Measurements from ENCODE around the gene CLDN19. TPM values are rescaled to one million over a fixed set of nuclear protein-coding genes. Genes with fewer than 3 reads are reported as not detected.
A peak's percentile ranks its signal among the peaks of the same experiment; 100 is the strongest.

CLDN19 gene
- total and polyA plus RNA-seq, 2 donors from 2014 or later: 23.2 to 42.5 TPM

GRCh38 chr1:42684139-42684538 lies 55.9 kb downstream of the CLDN19 start:
- no peaks in the 10 kb centered on the region for H3K9me3 ChIP-seq (ENCODE audit: control insufficient read depth in 2 of 3, insufficient read depth in 1 of 3, low read length in 3 of 3)
- intact Hi-C loops (cut with DNase I): no loop called here
- peaks cover 0 to 21% (median 20%) of the 10 kb centered on the region in 3 donors for H3K4me1 ChIP-seq (ENCODE audit: control insufficient read depth in 2 of 3, insufficient read depth in 2 of 3, low read depth in 1 of 3, low read length in 3 of 3)
- H3K36me3 ChIP-seq (ENCODE audit: control insufficient read depth in 2 of 3, insufficient read depth in 3 of 3, low read length in 3 of 3): peaks cover 0 to 2% (median 0%) of the 10 kb centered on the region in 3 donors
- no peaks in the 10 kb centered on the region for H3K27me3 ChIP-seq (ENCODE audit: control insufficient read depth, insufficient read depth, low read length)
- TF ChIP-seq, protein P1, sequence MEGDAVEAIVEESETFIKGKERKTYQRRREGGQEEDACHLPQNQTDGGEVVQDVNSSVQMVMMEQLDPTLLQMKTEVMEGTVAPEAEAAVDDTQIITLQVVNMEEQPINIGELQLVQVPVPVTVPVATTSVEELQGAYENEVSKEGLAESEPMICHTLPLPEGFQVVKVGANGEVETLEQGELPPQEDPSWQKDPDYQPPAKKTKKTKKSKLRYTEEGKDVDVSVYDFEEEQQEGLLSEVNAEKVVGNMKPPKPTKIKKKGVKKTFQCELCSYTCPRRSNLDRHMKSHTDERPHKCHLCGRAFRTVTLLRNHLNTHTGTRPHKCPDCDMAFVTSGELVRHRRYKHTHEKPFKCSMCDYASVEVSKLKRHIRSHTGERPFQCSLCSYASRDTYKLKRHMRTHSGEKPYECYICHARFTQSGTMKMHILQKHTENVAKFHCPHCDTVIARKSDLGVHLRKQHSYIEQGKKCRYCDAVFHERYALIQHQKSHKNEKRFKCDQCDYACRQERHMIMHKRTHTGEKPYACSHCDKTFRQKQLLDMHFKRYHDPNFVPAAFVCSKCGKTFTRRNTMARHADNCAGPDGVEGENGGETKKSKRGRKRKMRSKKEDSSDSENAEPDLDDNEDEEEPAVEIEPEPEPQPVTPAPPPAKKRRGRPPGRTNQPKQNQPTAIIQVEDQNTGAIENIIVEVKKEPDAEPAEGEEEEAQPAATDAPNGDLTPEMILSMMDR (IDR thresholded peaks at IDR 0.05; ENCODE audit: borderline replicate concordance, extremely low read depth, insufficient read depth): no peak
- FAIRE-seq: no peak
- peak overlapping the region in 2 of 3 donors; percentile 63 to 65 for H3K4me3 ChIP-seq (ENCODE audit: low read length in 3 of 3)
- H3K27ac ChIP-seq (ENCODE audit: low read depth in 2 of 2, low read length in 2 of 2): no peak overlapping the region
- H3K9ac ChIP-seq (ENCODE audit: low read length in 3 of 3): peak overlapping the region in 1 of 3 donors; percentile 10
- no peak for DNase-seq

Other genes with a start within 250 kb of the CLDN19 start
- 25.6 TPM for gene PPIH, start 81.8 kb downstream of the CLDN19 start, total RNA-seq
- 40.7 TPM for gene PPIH, start 81.8 kb downstream of the CLDN19 start, polyA plus RNA-seq (ENCODE audit: insufficient read depth, low read depth, low replicate concordance)
- 395 TPM for gene YBX1, start 57.8 kb downstream of the CLDN19 start, total RNA-seq
- gene YBX1, start 57.8 kb downstream of the CLDN19 start, polyA plus RNA-seq (ENCODE audit: insufficient read depth, low read depth, low replicate concordance): 418 TPM
- gene P3H1, start 26.8 kb upstream of the CLDN19 start, total RNA-seq: 29.7 TPM
- 19.0 TPM for gene P3H1, start 26.8 kb upstream of the CLDN19 start, polyA plus RNA-seq (ENCODE audit: insufficient read depth, low read depth, low replicate concordance)
- 7.5 TPM for gene C1orf50, start 27.0 kb upstream of the CLDN19 start, total RNA-seq
- 14.6 TPM for gene C1orf50, start 27.0 kb upstream of the CLDN19 start, polyA plus RNA-seq (ENCODE audit: insufficient read depth, low read depth, low replicate concordance)
- gene TMEM269, start 44.8 kb upstream of the CLDN19 start, total RNA-seq: 0.22 TPM
- not detected for gene TMEM269, start 44.8 kb upstream of the CLDN19 start, polyA plus RNA-seq (ENCODE audit: insufficient read depth, low read depth, low replicate concordance)
- gene ERMAP, start 76.9 kb upstream of the CLDN19 start, total RNA-seq: 13.3 TPM
- 5.4 TPM for gene ERMAP, start 76.9 kb upstream of the CLDN19 start, polyA plus RNA-seq (ENCODE audit: insufficient read depth, low read depth, low replicate concordance)
- 15.5 TPM for gene SVBP, start 77.2 kb upstream of the CLDN19 start, total RNA-seq
- 36.8 TPM for gene SVBP, start 77.2 kb upstream of the CLDN19 start, polyA plus RNA-seq (ENCODE audit: insufficient read depth, low read depth, low replicate concordance)
- gene ZNF691, start 106.4 kb upstream of the CLDN19 start, total RNA-seq: 11.7 TPM
- 17.3 TPM for gene ZNF691, start 106.4 kb upstream of the CLDN19 start, polyA plus RNA-seq (ENCODE audit: insufficient read depth, low read depth, low replicate concordance)
- gene SLC2A1, start 218.6 kb upstream of the CLDN19 start, total RNA-seq: 55.9 TPM
- gene SLC2A1, start 218.6 kb upstream of the CLDN19 start, polyA plus RNA-seq (ENCODE audit: insufficient read depth, low read depth, low replicate concordance): 28.6 TPM